GM23248 (cell line): ENCODE results near the gene ABHD2.

ENCODE experiments used
- EZH2 ChIP-seq: fragments of 200-600 bp; sonication (generic); IDR thresholded peaks from 2 replicates; pipeline ENCODE4 v1.6.1; 2018; ENCODE audit warnings: antibody characterized with exemption, mild to moderate bottlenecking; ENCODE audit not compliant: insufficient read depth, poor library complexity, severe bottlenecking
- EZH2phosphoT487 ChIP-seq: fragments of 200-600 bp; sonication (generic); IDR thresholded peaks from 2 replicates; pipeline ENCODE4 v1.6.1; 2018; ENCODE audit warnings: antibody characterized with exemption, moderate library complexity, mild to moderate bottlenecking, low read depth; ENCODE audit not compliant: insufficient read depth

DNA sequence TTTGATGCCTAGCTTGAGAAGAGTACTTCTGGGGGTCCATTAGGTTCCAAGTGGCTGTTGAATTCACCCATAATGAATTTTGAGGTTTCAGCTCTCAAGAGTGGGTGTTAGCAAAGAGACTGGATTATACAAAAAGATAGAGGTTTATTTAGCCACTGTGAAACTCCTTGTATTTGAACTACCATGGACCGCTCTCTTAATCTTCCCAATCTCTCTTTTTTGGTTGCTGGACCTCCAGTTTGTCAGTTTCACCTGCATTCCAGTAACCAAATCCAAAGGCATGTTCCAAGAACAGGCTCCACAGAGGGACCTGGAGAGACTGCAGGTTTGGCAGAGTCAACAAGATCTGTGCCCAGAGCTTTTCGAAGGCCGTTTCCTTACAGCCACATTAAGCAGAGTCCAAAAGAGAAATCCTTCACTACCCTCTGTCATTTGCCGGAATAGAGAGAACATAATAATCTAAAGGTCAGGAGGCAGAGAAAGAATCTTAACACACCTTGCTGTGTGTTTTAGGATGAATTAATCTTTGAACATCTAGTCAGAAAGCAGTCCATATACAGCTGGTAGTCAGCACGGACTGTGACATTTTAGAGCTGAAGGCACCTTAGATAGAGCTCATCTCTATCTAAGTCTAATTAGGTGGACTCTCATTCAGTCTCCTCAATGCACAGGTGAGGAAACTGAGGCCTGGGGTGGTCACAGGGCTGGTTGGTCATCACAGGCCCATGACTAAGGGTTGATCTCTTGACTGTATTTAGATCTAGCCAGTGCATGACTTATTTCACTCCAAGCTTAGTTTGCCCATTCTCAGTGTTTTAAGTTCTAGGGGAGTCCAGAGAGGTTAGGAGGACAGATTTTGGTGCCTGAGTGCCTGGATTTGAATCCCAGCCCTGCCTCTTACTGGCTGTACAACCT, 1.3 kb downstream of the ABHD2 start:
- TF ChIP-seq EZH2 (no peak), EZH2phosphoT487 (no peak)
